Body of pancreas (tissue), 4 donors: ENCODE results near the gene ARRB1.

Experiments used
- POLR2A ChIP-seq, 3 donors: fragments of 450-650 bp; IDR thresholded peaks; one replicate each; pipeline ENCODE4 v1.6.1; 2016; ENCODE audit warnings: antibody characterized with exemption in 3 of 3, mild to moderate bottlenecking in 2 of 3
- TF ChIP-seq, protein P1 (sequence below), 7 experiments: fragments of 450-650 bp in 4 of 7; fragments of 200-600 bp in 3 of 7; sonication (generic) in 3 of 7; IDR thresholded peaks; one replicate each; pipeline ENCODE4 v1.5.1; 2016 to 2019; ENCODE audit warnings: antibody characterized with exemption in 7 of 7

DNA sequence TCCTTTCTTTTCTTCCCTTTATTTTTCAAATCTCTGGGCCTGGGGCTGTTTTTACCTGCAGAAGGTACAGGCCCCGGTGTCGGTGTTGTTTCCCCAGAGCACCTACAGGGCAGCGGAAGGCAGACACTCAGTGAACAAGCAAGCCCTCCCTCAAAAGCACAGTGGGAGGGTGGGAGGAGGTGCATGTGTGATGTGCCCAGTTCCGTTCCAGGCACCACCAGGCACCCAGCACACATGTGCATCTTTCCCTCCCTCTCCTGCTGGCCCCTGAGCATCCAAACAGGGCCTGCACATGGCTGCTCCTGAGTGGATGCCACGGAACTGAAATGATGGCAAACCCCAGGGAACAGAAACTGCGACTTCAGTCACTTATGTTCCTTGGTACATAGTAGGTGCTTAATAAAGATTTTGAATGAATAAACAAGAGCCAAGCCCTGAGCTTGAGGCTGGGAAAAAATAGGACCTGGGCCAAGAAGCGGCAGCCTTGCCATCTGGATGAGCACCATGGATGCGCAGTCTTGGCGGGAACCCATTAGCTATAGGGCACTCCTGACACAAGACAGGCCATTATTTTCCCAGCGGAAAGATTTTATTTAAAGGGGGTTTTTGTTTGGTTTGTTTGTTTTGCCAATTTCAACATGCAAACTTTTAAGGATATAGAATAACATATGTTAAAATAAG, 47.8 kb downstream of the ARRB1 start:
- TF ChIP-seq, protein P1, sequence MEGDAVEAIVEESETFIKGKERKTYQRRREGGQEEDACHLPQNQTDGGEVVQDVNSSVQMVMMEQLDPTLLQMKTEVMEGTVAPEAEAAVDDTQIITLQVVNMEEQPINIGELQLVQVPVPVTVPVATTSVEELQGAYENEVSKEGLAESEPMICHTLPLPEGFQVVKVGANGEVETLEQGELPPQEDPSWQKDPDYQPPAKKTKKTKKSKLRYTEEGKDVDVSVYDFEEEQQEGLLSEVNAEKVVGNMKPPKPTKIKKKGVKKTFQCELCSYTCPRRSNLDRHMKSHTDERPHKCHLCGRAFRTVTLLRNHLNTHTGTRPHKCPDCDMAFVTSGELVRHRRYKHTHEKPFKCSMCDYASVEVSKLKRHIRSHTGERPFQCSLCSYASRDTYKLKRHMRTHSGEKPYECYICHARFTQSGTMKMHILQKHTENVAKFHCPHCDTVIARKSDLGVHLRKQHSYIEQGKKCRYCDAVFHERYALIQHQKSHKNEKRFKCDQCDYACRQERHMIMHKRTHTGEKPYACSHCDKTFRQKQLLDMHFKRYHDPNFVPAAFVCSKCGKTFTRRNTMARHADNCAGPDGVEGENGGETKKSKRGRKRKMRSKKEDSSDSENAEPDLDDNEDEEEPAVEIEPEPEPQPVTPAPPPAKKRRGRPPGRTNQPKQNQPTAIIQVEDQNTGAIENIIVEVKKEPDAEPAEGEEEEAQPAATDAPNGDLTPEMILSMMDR (IDR thresholded peaks at IDR 0.05), result no peak
- TF ChIP-seq POLR2A (IDR thresholded peaks at IDR 0.05), result no peak
